AML-193 (cell line): ENCODE results near the gene LHX2.

ENCODE experiments used
- DNase-seq, 2 experiments: peaks; one replicate each; lab custom pipeline; 2025; lab: John Stamatoyannopoulos, UW

Gene LHX2

DNA sequence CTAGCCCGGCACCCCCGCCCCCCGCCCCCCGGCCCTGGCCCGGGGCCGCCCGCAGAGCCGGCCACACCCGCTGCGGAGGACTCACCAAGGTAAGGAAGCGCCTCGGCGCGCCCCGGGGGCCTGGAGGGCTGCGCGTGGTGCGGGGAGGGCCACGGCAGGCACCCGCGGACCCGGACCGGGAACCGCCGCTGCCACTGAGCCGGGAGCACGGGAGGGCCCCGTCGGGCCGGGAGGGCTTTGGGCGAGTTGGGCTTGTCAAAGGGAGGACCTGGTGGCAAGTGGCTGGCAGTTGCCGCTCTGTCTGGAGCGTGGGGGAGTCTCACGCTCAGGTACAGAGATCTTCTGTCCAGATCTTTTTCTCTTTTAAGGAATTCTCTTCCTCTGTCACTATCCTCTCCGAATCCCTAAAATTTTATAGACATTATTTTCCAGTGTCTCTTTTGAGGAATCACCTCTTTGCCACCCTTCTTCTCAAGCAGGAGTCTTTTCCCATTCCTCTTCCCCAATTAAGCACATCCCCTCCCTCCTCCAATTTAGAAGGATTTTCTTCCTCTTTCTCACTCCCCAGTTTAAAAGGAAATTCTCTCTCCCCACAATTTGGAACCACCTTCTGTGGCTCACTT lies 11.3 kb upstream of the LHX2 start:
- no peak for DNase-seq

DNA sequence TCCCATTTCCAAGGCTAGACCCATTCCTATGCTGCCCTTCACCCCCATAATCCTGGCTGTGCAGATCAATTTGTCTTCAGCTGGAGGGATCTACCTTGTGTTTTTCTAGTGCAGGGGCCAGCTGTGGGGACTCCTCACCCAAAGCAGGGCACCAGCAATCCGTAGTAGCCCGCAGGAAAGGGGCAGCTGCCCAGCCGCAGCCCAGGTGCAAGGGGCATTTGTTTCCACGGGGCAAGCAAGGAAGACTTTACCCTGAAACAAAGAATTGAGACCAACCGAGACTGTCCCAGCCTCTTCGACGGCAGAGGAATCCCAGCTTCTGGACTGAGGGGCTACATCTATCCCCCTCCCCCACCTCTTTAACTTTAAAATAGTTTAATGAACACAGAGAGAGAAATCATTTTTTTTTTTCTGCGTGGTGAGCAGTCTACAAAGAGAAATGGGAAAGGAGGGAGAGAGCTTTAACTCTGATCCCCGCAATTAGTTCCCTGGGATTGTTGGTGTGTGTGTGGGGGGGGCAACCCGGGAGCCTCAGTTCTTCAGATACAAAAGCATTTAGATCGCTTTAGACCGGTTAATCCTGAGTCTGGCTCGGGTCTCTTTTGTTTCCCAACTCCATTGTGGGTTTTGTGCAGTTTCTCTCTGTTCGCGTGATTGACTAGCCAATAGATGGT lies 10.6 kb upstream of the LHX2 start:
- no peak for DNase-seq

DNA sequence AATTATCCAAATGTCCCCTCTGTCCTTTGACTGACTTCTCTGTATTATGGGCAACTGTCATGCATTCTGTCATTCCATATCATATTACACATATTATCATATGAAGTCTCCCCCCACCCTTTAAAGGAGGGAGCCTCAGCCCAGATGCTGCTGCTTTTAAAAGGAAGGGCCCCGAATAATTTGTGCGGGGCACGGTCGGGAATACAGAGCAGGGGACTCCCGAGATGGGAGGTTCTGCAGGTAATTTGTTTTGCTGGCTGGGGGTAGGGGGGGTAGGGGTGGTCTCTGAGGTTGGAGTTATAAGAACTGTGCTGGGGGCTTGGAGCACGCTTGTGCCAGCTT lies 10.1 kb upstream of the LHX2 start:
- DNase-seq, result no peak

DNA sequence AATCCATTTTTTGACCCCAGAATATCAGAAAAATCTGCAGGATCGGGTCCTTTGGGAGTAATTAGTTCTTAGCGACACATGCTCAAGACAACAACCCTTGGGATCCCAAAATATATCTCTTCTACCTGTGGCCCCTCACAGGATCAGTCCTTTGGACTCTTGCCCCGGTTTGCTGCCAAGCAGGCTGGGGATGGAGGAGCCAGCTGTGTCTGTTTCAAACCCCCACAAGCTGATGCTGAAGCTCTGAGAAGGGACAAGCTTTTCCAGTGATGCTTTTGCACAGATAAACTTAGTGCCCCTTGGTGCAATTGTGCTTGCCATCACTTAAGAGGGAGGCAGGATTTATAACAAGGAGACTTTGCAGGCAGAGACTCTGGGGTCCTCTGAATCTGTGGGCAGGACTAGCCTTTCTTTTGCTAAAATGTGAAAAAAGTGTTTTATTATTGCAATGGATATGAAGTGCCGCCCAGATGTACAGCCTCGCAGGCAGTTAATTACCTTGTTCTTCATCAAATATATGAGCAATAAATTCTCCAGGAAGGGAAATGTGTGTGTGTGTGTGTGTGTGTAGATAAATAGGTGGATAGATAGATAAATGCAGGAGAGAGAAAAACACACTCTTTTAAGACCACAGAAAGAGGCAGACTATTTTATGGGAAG lies 9.6 kb upstream of the LHX2 start:
- DNase-seq, result no peak

DNA sequence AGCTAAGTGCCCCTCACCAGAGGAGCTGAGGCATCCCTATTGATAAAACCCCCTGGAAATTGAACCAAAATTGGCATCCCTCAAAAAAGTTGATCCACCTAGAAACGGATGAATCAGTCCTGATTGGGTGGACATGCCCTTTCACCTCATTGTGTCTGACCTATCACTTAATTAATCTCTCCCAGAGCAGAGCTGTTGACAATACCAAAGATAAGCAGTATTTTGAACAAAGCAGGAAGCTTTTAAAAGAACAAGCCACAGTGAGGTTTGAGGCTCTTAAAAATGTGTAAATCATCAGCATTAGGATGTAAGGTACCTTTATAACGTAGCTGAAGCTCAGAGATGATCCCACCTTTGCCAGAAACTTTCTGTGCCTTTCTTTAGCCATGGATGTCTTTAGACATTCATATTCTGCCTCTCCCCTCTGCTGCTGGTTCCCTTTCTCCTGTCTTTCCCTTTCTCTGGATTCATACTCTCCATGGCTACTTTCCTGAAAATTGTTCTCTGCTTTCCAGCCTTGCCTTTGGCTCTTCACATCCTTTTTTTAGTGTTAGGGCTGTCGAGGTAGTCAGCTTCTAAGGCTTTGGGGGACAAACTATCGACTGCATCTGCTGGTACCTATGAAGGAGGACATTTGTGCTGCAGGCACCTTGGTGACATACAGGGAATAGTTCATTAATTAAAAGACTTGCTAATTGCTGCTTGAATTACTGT lies 7.8 kb upstream of the LHX2 start:
- no peak for DNase-seq

DNA sequence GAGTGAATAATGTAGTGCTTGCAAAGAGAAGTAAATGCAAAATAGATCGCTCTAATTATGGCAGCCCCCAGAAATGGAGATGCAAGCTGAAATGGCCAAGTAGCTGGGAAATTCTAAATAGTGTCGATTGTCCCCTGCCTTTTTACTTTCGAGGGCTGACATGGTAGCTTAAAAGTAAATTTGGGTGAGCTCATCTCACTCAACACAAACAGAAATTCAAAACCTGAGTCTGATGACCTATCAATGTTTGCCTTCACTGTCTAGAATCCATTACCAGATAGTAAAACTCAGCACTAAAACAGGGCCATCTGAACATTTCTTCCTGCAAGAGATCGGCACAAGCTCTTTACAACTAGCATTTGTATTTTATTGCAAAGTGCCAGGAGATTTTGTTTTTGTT lies 7.0 kb upstream of the LHX2 start:
- DNase-seq, result no peak

DNA sequence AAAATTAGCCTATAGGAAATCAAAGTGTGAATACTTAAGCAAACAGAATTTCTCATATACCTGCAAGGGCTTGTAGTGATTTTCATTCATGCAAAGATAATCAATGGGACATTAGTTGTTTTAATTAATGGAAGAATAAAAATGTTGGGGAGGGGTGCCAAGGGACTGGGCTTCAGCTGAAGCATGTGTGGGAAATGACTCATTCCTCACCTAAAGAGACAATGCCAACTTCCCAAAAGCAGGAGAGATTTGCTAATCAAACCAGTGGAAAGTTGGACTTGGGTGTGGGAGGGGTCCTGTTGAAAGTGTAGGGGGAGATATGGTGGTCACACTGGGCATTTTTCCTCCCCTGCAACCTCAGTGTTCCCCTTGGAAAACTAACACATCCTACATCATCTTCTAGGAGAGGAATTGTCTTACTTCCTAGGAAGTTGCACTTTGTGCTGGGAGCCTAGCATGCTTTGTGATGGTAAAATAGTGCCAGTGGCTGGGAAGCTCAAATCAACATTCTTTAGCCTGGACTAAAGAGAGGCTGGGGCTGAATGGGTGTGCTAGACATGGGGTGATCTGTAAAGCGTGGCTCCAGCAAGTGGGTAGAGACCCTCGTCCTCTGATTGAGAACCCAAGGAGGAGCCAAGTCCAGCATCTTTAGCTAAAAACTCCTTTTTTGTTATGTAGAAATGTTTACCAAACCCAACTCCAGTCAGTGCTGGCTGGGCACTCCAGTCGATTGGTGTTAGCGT lies 6.4 kb upstream of the LHX2 start:
- no peak for DNase-seq

DNA sequence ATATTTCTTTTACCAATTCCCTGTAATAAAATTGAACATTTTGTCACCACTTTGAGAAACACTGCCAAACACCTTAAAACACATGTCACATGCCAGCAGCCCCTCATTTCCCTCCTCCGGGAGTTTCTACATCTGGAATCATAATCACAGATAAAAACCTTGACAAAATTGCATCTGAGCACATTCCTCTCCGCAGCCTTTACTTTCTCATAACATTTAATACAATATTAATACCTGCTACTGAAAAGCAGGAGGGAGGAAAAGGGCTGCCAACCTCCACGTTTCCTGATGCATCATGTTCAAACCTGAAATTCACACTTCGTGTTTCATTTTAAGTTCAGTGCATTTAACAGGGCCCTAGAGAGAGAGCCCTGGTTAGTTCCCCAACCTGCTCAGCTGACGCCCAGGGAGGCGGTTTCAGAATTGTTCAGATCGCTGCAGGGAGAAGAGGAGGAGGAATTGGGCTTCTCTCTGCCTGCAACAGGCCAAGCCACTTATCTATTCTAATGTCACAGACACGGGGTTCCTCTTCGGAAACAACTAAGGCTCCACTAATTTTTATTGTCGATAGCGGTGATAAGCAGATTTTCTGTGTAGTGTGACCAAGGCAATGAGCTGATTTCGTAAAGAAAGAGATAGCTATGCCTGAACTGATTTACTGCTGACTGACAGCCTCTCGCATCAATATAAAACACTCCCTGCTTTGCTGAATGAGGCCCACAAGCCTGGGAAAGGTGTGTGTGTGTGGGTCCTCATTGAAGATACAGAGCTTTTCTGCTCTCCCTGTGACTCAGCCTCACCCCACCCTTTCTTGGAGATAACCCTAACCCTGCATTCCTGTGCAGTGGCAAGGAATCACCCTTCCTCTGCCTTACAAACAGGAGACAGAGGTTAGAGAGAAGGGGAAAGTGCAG lies 4.9 kb upstream of the LHX2 start:
- DNase-seq, result no peak

DNA sequence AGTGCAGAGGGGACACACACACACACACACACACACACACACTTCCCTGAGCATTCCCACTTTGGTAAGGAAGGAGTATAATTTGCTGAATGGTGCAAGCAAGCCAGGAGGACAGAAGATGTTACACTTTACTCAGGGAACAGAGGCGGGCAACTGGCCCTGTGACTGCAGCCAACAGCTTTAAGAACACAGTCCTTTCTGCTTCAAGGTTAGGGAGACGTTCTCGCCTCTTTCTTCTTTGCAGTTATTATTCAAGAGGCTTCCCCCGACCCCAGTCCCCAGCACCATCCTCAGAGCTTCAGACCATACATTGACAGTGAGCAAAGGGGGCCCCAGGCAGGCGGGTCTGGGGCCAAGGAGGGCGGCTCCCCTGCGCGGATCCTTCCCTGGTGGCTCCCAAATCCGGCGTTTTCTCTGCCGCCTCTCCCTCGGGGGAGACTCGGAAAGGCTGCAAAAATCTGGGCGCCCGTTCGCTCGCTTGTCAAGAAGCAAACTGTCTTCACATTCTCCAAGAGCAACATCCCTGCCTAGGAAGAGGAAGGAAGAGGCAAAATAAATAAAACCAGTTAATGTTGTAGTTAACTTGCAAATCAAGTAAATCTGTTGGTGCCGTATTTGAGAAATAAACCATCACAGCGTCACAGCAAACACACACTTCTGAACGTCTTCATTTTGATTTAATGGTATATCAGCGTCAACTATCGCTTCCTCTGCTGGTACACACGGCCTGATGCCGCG lies 3.8 kb upstream of the LHX2 start:
- DNase-seq, result no peak

DNA sequence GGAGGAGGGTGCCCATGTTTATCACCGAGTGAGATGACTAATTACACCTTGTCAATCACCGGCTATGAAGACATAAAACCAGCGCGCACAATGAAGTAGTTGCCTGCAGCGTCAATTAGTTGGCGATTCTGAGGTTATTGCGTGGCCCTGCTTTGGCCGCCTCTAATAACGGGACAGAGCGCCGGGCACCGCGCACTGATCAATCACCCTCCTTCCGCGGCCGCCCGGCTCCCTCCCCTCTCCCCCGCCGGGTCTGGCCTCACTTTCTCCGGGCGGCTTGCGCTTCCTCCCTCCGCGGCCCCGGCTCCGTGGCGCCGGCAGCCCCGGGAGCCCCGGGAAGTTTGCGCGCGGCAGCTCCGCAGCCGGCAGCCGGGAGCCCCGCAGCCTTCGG lies 3.3 kb upstream of the LHX2 start:
- no peak for DNase-seq

DNA sequence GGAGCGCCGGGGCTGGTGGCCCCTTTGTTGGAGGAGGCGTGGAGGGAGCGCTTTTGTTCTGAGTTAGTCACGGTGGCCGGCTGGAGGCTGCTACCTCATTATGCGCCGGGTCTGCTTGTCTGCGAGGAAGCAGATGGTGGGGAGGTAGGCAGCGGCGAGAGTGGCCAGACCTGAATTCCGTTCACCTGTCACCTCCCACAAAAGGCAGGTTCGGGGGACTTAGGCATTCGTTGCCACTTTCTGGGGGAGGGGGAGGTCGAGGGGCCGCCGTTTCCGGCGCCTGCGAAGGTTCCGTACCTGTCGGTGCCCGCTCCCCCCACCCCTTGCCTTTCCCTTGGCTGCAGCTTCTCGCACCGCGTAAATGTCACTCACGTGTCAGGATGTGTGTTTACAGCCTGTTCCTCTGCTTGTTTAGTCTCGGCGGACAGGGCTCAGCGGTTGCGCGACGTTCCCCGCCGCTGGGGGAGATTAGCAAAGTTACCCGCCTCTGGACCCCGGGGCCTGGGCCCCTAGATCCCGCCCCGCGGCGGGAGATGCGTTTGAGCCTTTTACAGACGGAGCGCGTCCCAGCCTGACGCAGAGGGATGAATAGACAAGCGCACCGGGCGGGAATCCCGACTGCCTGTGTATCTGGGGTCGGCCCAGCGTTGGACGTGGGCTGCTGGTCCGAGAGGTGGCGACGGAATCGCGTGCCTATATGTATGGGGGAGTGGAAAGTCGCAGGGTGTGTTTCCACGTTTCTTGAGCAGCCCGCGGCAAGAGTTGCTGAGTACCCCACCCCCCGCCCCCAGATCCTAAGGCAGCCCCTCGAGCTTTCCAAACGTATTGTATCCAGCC lies 2.7 kb upstream of the LHX2 start:
- no peak for DNase-seq

DNA sequence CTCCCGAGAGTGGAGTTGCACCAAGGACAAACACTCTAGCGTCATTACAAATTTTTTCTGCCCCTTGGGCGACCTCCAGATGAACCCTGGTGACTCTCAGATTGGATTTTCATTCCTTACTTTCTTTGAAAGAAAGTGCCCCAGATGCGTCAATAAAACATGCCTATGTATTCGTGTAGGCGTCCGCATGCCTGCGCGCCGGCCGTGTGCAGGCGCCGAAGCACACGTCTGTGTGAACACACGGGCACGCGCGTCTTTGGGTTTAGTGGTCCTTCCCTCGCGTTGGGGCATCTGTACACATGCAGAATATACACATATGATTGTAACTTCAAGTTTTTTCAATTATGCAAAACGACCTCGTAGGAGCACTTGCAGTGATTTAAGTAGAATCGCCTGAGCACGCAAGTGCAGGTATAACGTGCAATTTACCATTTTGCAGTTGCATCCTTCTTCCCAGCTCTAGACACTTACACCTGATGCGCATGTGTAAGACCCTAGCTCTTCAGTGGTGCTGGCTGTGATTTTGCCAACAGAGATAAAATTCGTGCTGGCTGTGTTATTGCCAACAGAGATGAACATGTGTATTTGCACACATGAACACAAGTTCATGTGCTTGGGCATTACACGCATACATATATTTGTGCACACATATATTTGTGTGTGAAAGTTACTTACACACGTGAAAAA lies 1.9 kb upstream of the LHX2 start:
- no peak for DNase-seq

DNA sequence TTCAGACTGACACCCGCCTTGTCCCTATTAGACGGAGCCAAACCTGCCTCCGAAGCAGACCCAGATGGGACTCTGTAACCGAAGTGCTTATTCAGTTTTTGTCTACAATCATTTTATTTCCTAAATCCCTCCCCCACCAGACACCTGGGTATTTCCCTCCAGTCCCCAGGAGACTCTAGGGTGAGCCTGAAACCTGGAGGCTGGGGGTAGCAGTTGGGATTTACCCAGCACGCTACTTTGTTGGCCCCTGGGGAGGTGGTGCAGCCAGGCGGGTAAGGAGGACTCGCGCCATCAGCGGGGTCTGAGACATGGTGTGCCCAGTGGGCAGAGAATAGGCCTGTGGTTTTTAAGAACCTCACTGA lies 1.3 kb upstream of the LHX2 start:
- DNase-seq, result no peak

DNA sequence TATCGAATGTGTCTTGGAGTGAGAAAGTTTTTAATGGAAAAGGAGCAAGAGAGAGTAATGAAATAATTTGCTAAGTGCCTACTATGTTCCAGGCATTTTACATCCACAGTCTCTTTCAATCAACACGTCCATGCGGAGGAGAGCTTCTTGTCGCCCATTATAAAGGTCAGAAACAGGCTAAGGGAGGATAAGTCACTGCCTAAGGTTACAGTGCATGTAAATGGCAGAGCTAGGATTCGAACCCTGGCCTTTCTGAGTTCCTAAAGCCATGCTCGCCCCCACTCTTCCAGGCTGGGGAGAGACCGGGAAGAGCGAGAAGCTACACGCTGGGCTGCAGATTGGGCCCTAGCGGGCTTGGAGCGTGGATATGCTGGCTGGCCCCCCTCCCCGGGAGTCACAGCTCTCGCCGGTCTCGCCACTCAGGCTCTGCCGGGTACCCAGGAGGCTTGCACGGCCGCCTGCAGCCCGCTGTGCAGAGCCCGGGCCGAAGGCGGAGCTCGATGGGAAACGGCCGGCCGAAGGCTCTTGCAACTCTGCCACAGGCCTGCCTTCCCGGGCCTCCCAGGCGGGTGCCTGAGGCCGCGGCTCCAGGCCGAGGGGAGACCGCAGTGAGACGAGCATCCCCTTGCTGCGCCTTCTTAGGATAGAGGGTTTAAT lies 775 bp upstream of the LHX2 start:
- no peak for DNase-seq

DNA sequence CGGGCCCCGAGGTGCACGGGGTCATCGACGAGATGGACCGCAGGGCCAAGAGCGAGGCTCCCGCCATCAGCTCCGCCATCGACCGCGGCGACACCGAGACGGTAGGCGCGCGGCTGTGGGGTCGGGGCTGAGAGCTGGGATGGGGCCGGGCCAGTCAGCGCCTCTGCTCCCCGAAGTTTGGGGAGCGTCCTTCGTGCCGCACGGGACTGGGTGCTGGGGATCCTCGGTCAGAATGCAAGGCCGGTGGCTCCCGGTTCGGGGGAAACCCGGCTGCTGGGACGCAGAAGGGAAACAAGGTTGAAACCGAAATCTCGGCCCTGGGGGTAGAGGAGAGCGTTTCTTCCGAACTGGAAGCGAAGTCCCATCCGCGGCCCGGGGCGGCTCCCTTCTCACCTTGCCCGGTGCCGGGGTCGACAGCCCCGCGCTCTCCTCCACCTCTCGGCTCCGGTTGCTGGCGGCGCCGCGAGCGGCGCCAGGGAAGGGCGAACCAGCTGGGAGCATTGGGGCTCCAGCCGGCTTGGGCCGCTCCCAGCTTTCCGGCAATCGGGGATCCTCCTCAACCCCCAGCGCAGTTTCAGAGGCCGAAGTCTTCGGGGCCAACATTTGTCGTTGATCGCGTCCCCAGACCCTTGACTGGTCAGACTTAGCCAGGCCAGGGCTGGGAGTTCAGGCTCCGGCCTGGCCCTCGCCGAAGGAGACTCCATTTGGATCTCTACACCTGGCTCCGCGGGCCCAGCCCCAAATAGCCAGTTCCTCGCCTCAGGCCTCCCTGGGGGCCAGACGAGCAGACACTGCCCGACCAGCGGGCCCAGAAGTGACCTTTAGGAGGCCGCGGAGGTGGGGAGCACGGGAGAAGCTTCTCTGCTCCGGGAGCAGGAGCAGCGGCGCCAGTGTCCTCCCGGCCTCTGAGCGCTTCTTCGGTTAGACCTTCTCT lies 1.1 kb downstream of the LHX2 start:
- no peak for DNase-seq

DNA sequence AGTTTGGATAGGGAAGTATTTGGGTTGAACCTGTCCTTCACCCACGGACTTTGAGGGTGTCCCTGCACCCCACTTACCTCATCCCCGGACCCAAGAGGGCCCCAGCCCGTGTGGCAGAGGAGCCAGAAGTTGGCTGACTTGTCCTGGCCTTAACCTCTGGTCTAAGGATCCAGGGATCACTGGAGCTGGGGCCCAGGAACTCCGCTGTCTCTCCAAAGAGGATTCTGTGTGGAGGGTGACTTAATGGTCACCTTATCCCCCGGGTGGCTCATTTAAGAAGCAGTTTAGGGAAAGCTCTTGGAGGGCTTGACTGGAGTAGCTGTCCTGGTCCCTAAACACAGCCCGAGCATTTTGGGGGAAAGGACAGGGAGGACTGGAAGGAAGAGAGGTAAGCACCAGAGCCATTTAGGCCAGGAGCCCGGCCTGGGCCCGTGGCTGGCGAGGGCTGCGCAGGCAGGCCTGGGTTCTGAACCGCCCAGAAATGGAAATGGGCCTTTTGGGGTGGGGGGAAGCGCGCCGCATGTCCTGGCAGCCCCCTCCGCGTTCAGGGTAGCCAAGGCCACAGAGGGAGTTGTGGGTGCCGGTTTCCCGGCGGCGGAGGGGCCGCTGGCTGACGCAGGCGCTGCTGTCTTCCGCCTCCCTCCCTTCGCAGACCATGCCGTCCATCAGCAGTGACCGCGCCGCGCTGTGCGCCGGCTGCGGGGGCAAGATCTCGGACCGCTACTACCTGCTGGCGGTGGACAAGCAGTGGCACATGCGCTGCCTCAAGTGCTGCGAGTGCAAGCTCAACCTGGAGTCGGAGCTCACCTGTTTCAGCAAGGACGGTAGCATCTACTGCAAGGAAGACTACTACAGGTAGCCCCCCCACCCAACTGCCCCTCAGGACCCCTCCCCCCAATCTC lies 2.0 kb downstream of the LHX2 start:
- DNase-seq, result no peak
